Ovary (tissue), 9 donors: ENCODE data around the gene ENOX2. TPM values are rescaled to one million over a fixed set of nuclear protein-coding genes. Genes with fewer than 3 reads are reported as not detected.

Source experiments
- DNase-seq, 5 donors: peaks; one replicate each; pipeline ENCODE4 v3.0.0-alpha.2; 2019 to 2020
- H3K27ac ChIP-seq, 2 donors: fragments of 200-600 bp; one replicate each; pipeline versions ENCODE4 v1.5.1 to v1.8.0; 2019 to 2022
- H3K27me3 ChIP-seq: fragments of 200-600 bp; one replicate; pipeline ENCODE4 v1.8.0; 2022
- H3K36me3 ChIP-seq: fragments of 200-600 bp; sonication (generic); one replicate; pipeline ENCODE4 v1.5.1; 2019
- H3K4me1 ChIP-seq: one replicate; pipeline ENCODE4 v1.8.1; 2013; ENCODE audit warnings: mild to moderate bottlenecking, moderate library complexity; ENCODE audit not compliant: insufficient read depth
- H3K4me3 ChIP-seq: fragments of 200-600 bp; sonication (generic); one replicate; pipeline ENCODE4 v1.5.1; 2017
- H3K9me3 ChIP-seq, 2 donors: fragments of 200-600 bp in 1 of 2; sonication (generic) in 1 of 2; one replicate each; pipeline versions ENCODE4 v1.5.1 to v1.8.1; 2013 to 2019; ENCODE audit warnings: mild to moderate bottlenecking in 1 of 2, moderate library complexity in 1 of 2
- EP300 ChIP-seq: sonication (generic); formaldehyde crosslinking; IDR thresholded peaks from one replicate; pipeline ENCODE4 v1.6.1; 2017; ENCODE audit warnings: antibody characterized with exemption
- POLR2A ChIP-seq: fragments of 450-650 bp; IDR thresholded peaks from one replicate; pipeline ENCODE4 v1.6.1; 2017; ENCODE audit warnings: antibody characterized with exemption, mild to moderate bottlenecking, moderate library complexity
- WGBS, 3 donors: extraction: QIAGEN DNeasy Blood & Tissue Kit in 1 of 3; methylation state at CpG; one replicate each; pipeline versions ENCODE4 v1.1.5 to v1.1.7; 2013 to 2017; 5-methylcytosine and 5-hydroxymethylcytosine counted together
- intact Hi-C, 4 donors: fragments of 100-400 bp; cut with DNase I; formaldehyde crosslinking; loops; one replicate each; pipeline versions ENCODE4 v1.11.0 to v1.15.1; 2022 to 2023
- polyA plus RNA-seq, 2 donors: library from polyadenylated mRNA; stranded (reverse); fragments of 200-250 nt in 1 of 2; fragments of 350-450 nt in 1 of 2; fragmentation: Illumina TruSeq in 1 of 2; extraction: RNeasy Lipid Tissue Mini Kit (QIAGEN cat#74804) in 1 of 2; gene quantifications; one replicate each; pipeline ENCODE4 v1.2.3, GENCODE V29; 2013 to 2014
- total RNA-seq, 7 donors: library from RNA; depleted of rRNA in 2 of 7; stranded (reverse); fragments of >200 nt in 2 of 7; fragmentation: NEBNext Ultra II Directional in 3 of 7; extraction: Animal tissue kit (Norgen Biotek cat#: 25700) in 3 of 7; gene quantifications; one replicate each; pipeline versions ENCODE4 v1.1.0 to v1.2.4, GENCODE V29; 2016 to 2023
- TF ChIP-seq, protein P1 (sequence below), 3 donors: fragments of 450-650 bp in 2 of 3; fragments of 200-600 bp in 1 of 3; IDR thresholded peaks; one replicate each; pipeline versions ENCODE4 v1.5.1 to v1.8.0; 2016 to 2022; ENCODE audit warnings: antibody characterized with exemption in 3 of 3, mild to moderate bottlenecking in 1 of 3
- donor health status: DM: no; HTN: no; CAD: no; lungs with moderate emphysema.
- donor health status: DM: no; HTN: no; CAD: no.
- donor health status: Bipolar disorder and iron deficiency.
- donor health status: DM: yes; HTN: yes; CAD: no.
- donor health status: DM: no; HTN: no; CAD: no.
- donor health status: DM: yes; HTN: yes; CAD: no.

ENOX2 gene
- total and polyA plus RNA-seq, 9 donors, result 5.4 to 17.8 (median 13.1) TPM

DNA sequence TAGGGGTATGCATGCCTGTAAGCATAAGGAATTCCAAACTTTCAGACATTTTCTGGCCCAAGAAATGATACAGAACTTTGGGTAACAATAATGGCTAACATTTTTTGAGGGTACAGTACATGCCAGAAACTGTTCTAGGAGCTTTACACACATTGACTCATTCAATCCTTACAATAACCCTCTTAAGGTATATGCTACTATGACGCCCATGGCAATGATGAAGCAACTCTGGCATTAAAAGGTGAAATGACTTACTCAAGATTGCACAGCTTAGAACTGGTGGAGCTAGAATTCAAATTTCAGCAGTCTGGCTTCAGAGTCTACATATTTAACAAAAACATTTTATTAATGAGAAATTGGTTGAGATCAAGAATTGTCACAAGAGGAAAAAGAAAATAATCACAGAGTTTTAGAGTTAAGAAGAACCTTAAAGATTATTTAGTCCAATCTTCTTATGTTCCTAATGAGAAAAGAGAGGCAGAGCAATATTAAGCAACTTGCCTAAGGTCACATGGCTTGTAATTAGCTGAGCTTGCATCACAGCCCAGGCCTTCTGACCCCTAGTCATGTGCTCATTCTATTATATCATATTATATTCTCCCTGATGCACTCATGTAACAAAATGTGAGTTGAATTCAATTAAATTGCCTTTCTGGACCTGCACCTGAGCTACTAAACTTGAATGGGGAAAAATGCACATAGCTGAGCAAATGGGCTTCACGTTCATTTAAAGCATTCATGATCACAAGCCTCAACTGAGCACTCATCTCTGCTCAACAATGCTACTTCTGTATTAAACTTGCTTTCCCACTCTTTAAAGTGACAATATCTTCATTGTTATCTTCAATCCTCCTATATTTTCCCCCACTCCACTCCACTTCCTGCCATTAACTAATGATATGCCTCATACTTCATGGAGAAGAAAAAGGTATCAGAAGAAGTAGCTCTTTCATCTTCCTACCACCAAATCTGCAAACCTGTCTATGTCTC lies 73.2 kb downstream of the ENOX2 start:
- intact Hi-C loops, result no loop called here
- Histone ChIP-seq H3K9me3 (no peaks in the 10 kb centered on the region), H3K36me3 (no peaks in the 10 kb centered on the region), H3K27me3 (no peaks in the 10 kb centered on the region), H3K27ac (no peak overlapping the region), H3K4me3 (no peak overlapping the region), H3K4me1 (no peaks in the 10 kb centered on the region)
- TF ChIP-seq POLR2A (no peak), EP300 (no peak)
- TF ChIP-seq, protein P1, sequence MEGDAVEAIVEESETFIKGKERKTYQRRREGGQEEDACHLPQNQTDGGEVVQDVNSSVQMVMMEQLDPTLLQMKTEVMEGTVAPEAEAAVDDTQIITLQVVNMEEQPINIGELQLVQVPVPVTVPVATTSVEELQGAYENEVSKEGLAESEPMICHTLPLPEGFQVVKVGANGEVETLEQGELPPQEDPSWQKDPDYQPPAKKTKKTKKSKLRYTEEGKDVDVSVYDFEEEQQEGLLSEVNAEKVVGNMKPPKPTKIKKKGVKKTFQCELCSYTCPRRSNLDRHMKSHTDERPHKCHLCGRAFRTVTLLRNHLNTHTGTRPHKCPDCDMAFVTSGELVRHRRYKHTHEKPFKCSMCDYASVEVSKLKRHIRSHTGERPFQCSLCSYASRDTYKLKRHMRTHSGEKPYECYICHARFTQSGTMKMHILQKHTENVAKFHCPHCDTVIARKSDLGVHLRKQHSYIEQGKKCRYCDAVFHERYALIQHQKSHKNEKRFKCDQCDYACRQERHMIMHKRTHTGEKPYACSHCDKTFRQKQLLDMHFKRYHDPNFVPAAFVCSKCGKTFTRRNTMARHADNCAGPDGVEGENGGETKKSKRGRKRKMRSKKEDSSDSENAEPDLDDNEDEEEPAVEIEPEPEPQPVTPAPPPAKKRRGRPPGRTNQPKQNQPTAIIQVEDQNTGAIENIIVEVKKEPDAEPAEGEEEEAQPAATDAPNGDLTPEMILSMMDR (IDR thresholded peaks at IDR 0.05), result no peak
- WGBS, 3 donors, result 53 to 67% (median 67%) methylated on average over 2 of the region's 2 CpGs
- no peak for DNase-seq

DNA sequence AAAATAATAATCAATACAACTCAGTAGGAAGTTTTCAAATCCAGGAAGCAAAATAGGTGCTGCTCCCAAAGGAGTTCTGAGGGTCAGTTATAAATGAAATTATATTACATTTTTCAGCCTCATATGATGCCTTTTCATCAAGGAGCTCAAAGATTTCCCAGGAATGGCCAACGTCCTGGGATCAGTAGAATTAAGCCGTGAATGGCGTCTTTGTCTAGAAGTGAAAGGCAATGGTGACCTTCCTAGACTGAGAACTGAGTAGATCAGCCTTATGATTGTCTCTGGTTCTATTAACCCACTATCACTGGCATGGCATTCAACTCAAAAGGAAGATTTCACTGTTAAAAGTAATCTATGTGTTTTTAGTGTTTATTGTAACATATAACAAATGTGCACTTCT lies 74.4 kb downstream of the ENOX2 start:
- H3K4me1 ChIP-seq, result no peaks in the 10 kb centered on the region
- no peak overlapping the region for H3K27ac ChIP-seq
- intact Hi-C loops, result no loop called here
- WGBS, 3 donors, result 72 to 81% (median 76%) methylated on average over 3 of the region's 3 CpGs
- H3K27me3 ChIP-seq, result no peaks in the 10 kb centered on the region
- no peak overlapping the region for H3K4me3 ChIP-seq
- no peaks in the 10 kb centered on the region for H3K36me3 ChIP-seq
- H3K9me3 ChIP-seq, result no peaks in the 10 kb centered on the region
- DNase-seq, result no peak
- TF ChIP-seq EP300, result no peak
- no peak for TF ChIP-seq POLR2A
- TF ChIP-seq, protein P1 (IDR thresholded peaks at IDR 0.05), result no peak

DNA sequence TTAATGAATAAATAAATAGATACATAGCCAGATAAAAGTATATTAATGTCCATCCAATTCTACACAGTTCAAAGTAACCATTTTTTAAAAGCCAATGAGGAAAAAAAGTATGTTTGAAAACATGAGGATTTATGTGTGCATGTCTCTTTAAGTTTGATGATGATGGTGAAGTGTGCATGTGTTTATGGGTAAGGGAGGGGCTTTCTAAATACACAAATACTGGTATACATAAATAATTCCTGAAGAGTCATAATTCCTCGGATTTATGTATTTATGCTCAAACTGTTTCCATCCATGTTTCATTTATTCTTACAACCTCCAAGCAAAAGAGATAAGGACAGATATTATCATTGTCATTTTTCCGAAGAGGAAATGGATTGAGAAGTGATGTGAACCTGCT lies 75.4 kb downstream of the ENOX2 start:
- H3K4me1 ChIP-seq, result no peaks in the 10 kb centered on the region
- no peak overlapping the region for H3K27ac ChIP-seq
- H3K9me3 ChIP-seq, result no peaks in the 10 kb centered on the region
- no peak for TF ChIP-seq EP300
- TF ChIP-seq, protein P1 (IDR thresholded peaks at IDR 0.05), result no peak
- no peak for TF ChIP-seq POLR2A
- H3K27me3 ChIP-seq, result no peaks in the 10 kb centered on the region
- DNase-seq, result no peak
- H3K36me3 ChIP-seq, result no peaks in the 10 kb centered on the region
- H3K4me3 ChIP-seq, result no peak overlapping the region
- WGBS, 3 donors, result 61 to 69% (median 69%) methylated on average over 2 of the region's 2 CpGs
- intact Hi-C loops, result no loop called here

DNA sequence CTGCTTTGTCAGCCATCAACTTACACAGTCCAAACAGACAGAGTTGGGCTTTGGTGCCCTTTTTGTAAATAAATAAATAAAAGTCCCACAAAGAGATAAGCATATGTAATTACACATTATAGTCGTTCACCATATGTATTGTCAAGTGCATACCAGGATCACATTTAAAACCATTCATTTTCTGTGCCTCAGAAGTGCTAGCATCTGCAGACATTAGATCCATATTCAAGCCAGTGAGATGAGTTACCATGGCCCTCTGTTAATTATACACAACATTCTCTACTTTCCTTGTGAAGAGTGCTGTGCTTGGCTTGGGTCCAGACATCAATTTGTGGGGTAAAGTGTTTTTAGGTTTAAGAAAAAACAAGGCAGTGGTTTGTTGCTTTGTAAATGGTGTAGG lies 76.8 kb downstream of the ENOX2 start:
- Histone ChIP-seq H3K36me3 (no peaks in the 10 kb centered on the region), H3K4me1 (no peaks in the 10 kb centered on the region), H3K27me3 (no peaks in the 10 kb centered on the region), H3K9me3 (no peaks in the 10 kb centered on the region), H3K4me3 (no peak overlapping the region), H3K27ac (no peak overlapping the region)
- intact Hi-C loops, result no loop called here
- TF ChIP-seq POLR2A (no peak), EP300 (no peak)
- TF ChIP-seq, protein P1 (IDR thresholded peaks at IDR 0.05), result no peak
- no peak for DNase-seq
- 30 to 61% (median 49%) methylated on average over 1 of the region's 1 CpG for WGBS, 3 donors
